GM18858 (cell line): Measurements from ENCODE around the gene MUC5AC.
"Not testable (repeated sequence)": the region's sequence is repeated elsewhere in the genome, so short reads cannot be mapped to it uniquely, and the experiment has no call there.

Experiments used
- ATAC-seq: cut with Tn5 transposase; IDR thresholded peaks from one replicate; pipeline ENCODE4 v1.9.1; 2021; ENCODE audit not compliant: unreplicated experiment

Gene MUC5AC

DNA sequence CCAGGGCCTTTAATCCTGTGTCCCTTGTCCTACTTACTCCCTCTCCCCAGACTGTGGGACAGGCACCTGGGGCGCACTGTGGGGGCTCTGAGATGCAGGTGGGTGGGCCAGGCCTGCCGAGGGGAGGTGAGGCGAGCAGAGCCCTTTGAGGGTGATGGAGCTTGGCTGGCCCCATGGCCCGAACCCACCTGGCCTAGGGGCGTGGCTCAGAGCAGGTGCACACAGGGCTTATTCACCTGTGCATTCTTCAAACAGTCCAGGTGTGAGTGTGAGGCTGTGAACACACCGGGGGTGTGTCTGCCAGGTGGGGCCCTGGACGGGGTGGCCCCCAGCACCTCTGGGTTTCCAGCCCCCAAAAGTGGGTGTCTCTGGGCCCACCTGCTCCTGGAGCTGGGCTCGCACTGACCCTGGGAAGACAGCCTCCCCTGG, 9.0 kb upstream of the MUC5AC start:
- ATAC-seq = no peak

DNA sequence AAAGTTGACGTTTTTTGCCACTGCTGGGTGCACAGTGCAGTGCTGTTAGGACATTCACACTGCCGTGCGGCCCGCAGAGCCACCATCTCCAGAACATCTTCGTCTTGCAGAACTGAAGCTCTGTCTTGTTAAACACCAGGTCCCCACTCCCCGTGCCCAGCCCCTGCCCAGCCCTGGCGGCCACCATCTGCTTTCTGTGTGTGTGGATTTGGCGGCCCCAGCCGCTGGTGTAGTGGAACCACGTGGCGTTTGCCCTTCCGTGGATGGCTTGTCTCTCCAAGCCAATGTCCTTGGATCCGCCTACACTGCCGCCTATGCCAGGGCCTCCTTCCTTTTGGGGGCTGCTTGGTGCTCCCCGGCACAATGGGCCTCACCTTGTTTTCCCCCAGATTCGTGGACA, 8.2 kb upstream of the MUC5AC start:
- ATAC-seq = no peak

- no peak for ATAC-seq
Observed at GRCh38 chr11:1150116-1150515, 7.6 kb upstream of the MUC5AC start.

DNA sequence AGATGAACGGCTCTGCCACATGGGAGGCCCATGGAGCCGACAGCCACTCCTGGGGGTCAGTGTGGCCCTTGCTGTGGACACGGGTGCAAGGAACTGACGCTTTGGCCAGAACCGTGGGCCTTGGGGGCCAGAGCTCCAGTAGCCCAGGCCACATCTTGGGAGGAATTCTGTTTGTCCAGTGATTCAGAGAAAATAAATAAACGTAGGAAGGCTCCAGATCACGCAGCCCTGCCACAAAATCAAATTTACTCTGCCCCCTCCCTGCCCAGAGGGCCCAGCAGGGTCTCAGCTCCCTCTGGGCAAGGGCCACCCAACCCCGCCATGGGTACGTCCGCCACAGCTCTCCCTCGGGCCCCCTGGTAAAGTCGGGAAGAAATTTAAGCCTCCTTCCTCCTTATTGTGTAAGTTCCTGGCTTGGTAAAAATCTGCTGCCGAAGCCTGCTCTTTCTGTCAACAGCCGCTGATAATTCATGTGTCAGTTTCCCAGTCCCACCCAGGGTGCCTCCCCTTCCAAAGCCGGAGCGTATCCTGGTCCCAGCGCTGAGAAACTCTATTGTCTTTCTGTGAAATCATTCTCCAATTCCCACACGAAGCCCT, 6.9 kb upstream of the MUC5AC start:
- ATAC-seq = no peak

GRCh38 chr11:1151366-1152315, 6.1 kb upstream of the MUC5AC start:
- ATAC-seq = no peak

- no peak for ATAC-seq
Observed at GRCh38 chr11:1152316-1153104, 5.2 kb upstream of the MUC5AC start.

DNA sequence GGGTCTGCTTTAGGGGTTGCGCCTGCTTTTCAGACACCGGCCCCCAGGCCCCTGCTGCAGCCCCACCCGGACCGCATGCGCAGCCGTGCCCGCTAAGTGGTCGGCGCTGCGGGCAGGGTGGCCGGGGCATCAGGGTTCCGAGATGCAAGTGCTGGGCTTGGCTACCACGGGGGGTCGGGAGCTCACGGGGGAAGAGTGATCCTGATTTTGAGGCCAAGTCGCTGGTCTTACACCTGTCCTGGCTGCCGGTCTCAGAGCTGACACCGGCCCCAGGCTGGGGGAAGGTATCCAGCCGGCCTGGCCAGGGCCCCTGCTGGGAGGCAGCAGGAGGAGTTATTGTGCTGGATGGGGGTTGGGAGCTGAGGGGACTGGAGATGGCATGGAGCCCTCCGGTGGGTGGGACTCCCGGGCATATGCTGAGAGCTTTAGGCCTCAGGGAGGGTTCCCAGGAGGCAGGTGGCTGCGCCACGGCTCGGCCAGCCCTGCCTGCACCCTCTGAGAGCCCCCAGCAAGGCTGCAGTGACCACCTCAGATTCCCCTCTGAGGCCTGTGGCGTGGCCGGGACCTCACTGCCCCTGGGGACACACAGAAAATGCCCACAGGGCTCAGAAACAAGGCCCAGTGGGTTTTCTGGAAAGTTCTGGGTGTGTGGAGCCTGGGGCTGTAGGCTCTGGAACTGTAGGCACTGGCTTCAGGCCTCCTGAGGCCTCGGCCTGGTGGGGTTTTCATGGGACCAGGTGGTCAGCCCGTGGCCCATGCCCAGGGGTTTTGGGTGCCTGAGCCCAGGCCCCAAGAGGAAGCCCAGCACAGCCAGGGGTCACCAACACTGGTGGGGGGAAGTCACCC, 4.4 kb upstream of the MUC5AC start:
- no peak for ATAC-seq

DNA sequence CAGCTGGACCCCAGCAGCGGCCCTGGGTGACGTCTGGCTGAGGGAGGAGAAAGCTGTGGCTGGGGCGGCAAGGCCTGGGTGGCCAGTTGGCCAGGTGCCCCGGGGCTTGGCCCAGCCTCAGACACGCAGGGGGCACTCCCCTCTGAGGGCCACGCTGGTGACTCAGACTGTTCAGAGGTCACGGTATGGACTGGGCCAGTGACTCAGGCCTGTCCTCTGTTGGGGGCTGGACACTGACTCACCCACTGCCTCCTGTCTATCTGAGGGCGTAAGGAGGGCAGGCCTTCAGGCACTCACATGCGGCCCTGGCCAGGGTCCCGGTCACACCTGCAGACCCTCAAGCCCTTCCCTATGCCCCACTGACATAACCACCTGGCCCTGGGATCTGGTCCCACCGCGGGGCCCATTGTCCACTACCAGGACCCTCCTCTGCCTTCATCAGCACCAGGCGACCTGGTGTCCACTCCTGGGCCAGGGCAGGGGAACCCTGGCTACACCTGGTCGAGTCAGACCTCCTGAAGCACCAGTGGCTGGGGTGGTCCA, 3.7 kb upstream of the MUC5AC start:
- ATAC-seq = no peak

GRCh38 chr11:1154656-1155055, 3.1 kb upstream of the MUC5AC start:
- ATAC-seq = not testable (repeated sequence)

GRCh38 chr11:1155274-1155693, 2.5 kb upstream of the MUC5AC start:
- ATAC-seq = no peak

GRCh38 chr11:1156506-1157340, 1.0 kb upstream of the MUC5AC start:
- ATAC-seq = no peak

DNA sequence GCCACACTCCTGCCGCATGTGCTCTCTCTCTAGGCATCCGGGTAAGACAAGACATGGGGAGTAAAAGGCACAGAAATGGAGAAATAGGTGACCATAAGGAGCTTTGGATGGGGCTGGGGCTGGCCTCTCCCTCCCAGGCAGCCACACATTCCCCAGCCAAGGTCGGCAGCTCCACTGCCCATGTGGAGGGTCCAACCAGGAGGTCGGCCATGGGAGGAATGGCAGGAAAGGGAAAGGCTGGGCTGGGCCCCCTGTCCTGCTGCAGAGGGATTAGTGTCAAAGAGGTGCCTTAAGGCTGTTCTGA, 460 bp upstream of the MUC5AC start:
- ATAC-seq = no peak

- ATAC-seq = no peak
Observed at GRCh38 chr11:1158681-1159487, 1.1 kb downstream of the MUC5AC start.

DNA sequence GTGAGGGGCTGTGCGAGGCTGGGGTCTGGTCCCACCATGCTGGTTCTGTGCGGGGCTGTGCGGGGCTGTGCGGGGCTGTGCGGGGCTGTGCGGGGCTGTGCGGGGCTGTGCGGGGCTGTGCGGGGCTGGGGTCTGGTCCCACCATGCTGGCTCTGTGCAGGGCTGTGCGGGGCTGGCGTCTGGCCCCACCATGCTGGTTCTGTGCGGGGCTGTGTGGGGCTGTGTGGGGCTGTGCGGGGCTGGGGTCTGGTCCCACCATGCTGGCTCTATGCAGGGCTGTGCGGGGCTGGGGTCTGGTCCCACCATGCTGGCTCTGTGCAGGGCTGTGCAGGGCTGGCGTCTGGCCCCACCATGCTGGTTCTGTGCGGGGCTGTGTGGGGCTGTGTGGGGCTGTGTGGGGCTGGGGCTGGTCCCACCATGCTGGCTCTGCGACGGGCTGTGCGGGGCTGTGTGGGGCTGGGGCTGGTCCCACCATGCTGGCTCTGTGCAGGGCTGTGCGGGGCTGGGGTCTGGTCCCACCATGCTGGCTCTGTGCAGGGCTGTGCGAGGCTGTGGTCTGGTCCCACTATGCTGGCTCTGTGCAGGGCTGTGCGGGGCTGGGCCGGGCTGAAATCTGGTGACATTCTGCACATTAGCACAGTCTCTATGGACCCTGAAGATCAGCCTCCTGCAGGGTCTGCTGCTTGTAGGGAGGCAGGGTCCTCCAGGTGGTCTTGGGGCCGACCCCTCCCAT, 1.9 kb downstream of the MUC5AC start:
- not testable (repeated sequence) for ATAC-seq

DNA sequence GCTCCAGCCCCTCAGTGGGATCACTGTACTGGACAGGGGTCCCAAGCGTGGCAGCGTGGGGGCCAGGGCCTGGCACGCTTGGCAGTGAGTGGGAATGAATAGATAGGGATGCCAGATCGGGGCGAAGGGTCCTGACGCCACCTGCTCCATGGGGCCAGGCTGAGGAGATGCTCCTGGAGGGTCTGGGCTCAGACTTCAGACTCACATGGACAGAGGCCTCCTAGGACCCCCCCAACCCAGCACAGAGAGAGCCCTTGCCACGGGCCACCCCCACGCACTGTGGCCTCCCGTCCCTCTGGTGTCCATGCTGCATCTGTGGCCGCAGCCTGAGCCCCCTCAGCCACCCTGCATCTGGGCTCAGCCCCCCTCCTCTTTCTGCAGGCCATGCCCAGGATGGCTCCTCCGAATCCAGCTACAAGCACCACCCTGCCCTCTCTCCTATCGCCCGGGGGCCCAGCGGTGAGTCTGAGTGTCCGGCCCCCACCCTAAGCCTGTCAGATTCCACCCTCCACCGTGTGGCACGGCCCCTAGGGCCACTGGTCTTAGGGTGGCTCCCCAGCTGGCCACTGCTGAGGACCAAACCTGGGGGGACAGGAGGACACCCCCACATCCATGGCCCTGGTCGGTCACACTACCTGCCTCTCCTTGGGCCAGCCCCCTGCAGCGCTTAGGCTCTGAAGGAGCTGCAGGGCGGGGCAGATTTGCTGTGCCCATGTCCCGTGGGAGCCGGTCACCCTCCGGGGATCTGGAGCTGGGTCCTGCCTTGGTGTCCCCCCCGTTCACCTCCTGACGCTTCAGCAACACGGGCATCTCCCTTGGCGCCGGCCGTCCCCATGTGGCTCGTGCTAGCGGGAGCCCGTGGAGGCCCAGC, 2.7 kb downstream of the MUC5AC start:
- no peak for ATAC-seq

GRCh38 chr11:1161410-1162137, 3.8 kb downstream of the MUC5AC start:
- ATAC-seq = no peak

- ATAC-seq = no peak
Observed at GRCh38 chr11:1162138-1162475, 4.4 kb downstream of the MUC5AC start.
